ENCODE data around the gene PRUNE2.

The PRUNE2 gene

GRCh38 chr9:76620996-76621395, 284.9 kb downstream of the PRUNE2 start:
- Histone ChIP-seq H3K9me3 (ENCODE audit: severe bottlenecking) (no peaks in the 10 kb centered on the region), H3K36me3 (ENCODE audit: low read depth) (no peaks in the 10 kb centered on the region), H3K4me1 (ENCODE audit: insufficient read depth, poor library complexity, severe bottlenecking) (no peaks in the 10 kb centered on the region), H3K27me3 (ENCODE audit: insufficient read depth, poor library complexity, severe bottlenecking) (no peaks in the 10 kb centered on the region), H3K27ac (ENCODE audit: poor library complexity, severe bottlenecking) (no peak overlapping the region), H3K4me3 (ENCODE audit: severe bottlenecking) (no peak overlapping the region)
- TF ChIP-seq CTCF (IDR thresholded peaks at IDR 0.05; ENCODE audit: poor library complexity, severe bottlenecking), result no peak
- ATAC-seq (ENCODE audit: low read depth) (no peak), DNase-seq (ENCODE audit: low spot score) (no peak)

DNA sequence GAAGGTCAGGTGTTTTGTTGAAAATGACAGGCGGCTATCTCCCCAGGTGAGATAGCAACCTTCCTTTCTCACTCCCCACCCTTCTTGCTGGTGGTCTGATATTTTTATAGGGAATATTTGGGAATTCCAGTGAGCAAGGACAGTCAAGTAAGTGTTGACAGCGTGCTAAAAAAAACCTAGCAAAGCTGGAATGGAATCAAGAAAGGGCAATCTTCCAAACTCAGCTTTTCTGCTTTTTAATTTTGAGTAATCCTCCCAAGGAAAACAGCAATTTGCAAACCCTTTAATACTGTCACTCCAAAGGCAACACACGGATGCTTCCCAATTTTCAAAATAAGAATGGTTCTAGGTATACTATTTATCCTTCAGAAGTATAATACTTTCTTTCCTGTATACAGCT, 285.3 kb downstream of the PRUNE2 start:
- no peaks in the 10 kb centered on the region for H3K4me1 ChIP-seq (ENCODE audit: insufficient read depth, poor library complexity, severe bottlenecking)
- H3K27me3 ChIP-seq (ENCODE audit: insufficient read depth, poor library complexity, severe bottlenecking), result no peaks in the 10 kb centered on the region
- no peak for DNase-seq (ENCODE audit: low spot score)
- no peak for ATAC-seq (ENCODE audit: low read depth)
- no peak overlapping the region for H3K4me3 ChIP-seq (ENCODE audit: severe bottlenecking)
- TF ChIP-seq CTCF (IDR thresholded peaks at IDR 0.05; ENCODE audit: poor library complexity, severe bottlenecking), result no peak
- H3K36me3 ChIP-seq (ENCODE audit: low read depth), result no peaks in the 10 kb centered on the region
- H3K27ac ChIP-seq (ENCODE audit: poor library complexity, severe bottlenecking), result no peak overlapping the region
- no peaks in the 10 kb centered on the region for H3K9me3 ChIP-seq (ENCODE audit: severe bottlenecking)

DNA sequence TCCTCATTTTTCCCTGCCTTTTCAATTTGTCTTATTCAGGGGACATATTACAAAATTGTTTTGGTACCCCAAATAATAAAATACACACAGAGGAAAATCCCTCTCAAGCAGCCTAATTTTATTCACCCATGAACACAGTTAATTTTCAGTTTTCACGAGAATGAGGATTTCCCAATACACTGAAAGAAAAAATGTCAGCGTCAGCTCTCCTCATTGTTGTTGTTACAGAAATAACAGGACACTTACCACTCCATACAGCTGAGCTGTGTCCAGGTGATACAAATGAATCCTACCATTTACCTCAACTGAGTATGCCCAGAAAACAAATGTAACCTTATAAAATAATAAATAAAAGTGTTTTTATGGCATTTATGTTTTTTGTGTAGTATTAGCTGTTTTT, 286.3 kb downstream of the PRUNE2 start:
- DNase-seq (ENCODE audit: low spot score) (no peak), ATAC-seq (ENCODE audit: low read depth) (no peak)
- Histone ChIP-seq H3K27ac (ENCODE audit: poor library complexity, severe bottlenecking) (no peak overlapping the region), H3K27me3 (ENCODE audit: insufficient read depth, poor library complexity, severe bottlenecking) (no peaks in the 10 kb centered on the region), H3K4me3 (ENCODE audit: severe bottlenecking) (no peak overlapping the region), H3K9me3 (ENCODE audit: severe bottlenecking) (no peaks in the 10 kb centered on the region), H3K36me3 (ENCODE audit: low read depth) (no peaks in the 10 kb centered on the region), H3K4me1 (ENCODE audit: insufficient read depth, poor library complexity, severe bottlenecking) (no peaks in the 10 kb centered on the region)
- TF ChIP-seq CTCF (IDR thresholded peaks at IDR 0.05; ENCODE audit: poor library complexity, severe bottlenecking), result no peak

DNA sequence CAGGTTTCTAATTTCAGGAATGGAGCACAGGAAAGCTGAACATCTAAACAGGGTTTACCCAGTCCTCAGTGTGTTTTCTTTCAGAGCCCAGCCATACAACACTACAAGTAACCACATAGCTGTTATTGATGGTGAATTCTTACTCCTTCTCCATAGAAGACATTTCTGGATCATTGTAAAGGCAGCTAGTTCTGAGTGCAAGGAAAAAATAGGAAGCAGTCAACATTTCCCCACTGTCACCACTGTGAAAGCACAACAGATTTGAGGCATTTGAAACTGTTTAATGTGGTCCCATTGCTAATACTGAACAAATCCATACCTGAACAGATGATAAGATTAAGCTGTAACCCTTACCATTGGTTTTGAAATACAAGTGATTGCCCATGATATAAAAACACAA, 286.7 kb downstream of the PRUNE2 start:
- DNase-seq (ENCODE audit: low spot score), result no peak
- no peaks in the 10 kb centered on the region for H3K9me3 ChIP-seq (ENCODE audit: severe bottlenecking)
- ATAC-seq (ENCODE audit: low read depth), result no peak
- no peak overlapping the region for H3K27ac ChIP-seq (ENCODE audit: poor library complexity, severe bottlenecking)
- no peak for TF ChIP-seq CTCF (IDR thresholded peaks at IDR 0.05; ENCODE audit: poor library complexity, severe bottlenecking)
- H3K4me1 ChIP-seq (ENCODE audit: insufficient read depth, poor library complexity, severe bottlenecking), result no peaks in the 10 kb centered on the region
- no peak overlapping the region for H3K4me3 ChIP-seq (ENCODE audit: severe bottlenecking)
- no peaks in the 10 kb centered on the region for H3K36me3 ChIP-seq (ENCODE audit: low read depth)
- H3K27me3 ChIP-seq (ENCODE audit: insufficient read depth, poor library complexity, severe bottlenecking), result no peaks in the 10 kb centered on the region

- Histone ChIP-seq H3K4me3 (ENCODE audit: severe bottlenecking) (no peak overlapping the region), H3K27ac (ENCODE audit: poor library complexity, severe bottlenecking) (no peak overlapping the region), H3K27me3 (ENCODE audit: insufficient read depth, poor library complexity, severe bottlenecking) (no peaks in the 10 kb centered on the region), H3K4me1 (ENCODE audit: insufficient read depth, poor library complexity, severe bottlenecking) (no peaks in the 10 kb centered on the region), H3K9me3 (ENCODE audit: severe bottlenecking) (no peaks in the 10 kb centered on the region), H3K36me3 (ENCODE audit: low read depth) (no peaks in the 10 kb centered on the region)
- no peak for TF ChIP-seq CTCF (IDR thresholded peaks at IDR 0.05; ENCODE audit: poor library complexity, severe bottlenecking)
- no peak for ATAC-seq (ENCODE audit: low read depth)
- DNase-seq (ENCODE audit: low spot score), result no peak
Measured at GRCh38 chr9:76618762-76619161, 287.2 kb downstream of the PRUNE2 start.

All from RWPE2 (cell line).